Fibroblast of lung (primary cell): ENCODE measurements around the gene SLC13A2. TPM values are rescaled to one million over a fixed set of nuclear protein-coding genes. Genes with fewer than 3 reads are reported as not detected.

Source experiments
- DNase-seq, 2 donors: peaks; one replicate each; pipeline versions ENCODE4 v3.0.0 to v3.0.0-alpha.2; 2010; ENCODE audit warnings: low read depth in 2 of 2
- H2AFZ ChIP-seq: 2 replicates; pipeline ENCODE4 v1.5.1; 2012; ENCODE audit warnings: low read length, control low read depth, inconsistent platforms
- H3K27ac ChIP-seq: 2 replicates; pipeline ENCODE4 v1.5.1; 2011; ENCODE audit warnings: low read length, control low read depth; ENCODE audit not compliant: insufficient read depth
- H3K27me3 ChIP-seq: 2 replicates; pipeline ENCODE4 v1.5.1; 2011; ENCODE audit warnings: mild to moderate bottlenecking, low read length; ENCODE audit not compliant: control insufficient read depth, insufficient read depth
- H3K36me3 ChIP-seq: 2 replicates; pipeline ENCODE4 v1.5.1; 2011; ENCODE audit warnings: low read length; ENCODE audit not compliant: control insufficient read depth, insufficient read depth
- H3K4me1 ChIP-seq: 2 replicates; pipeline ENCODE4 v1.5.1; 2011; ENCODE audit warnings: low read length; ENCODE audit not compliant: control insufficient read depth, insufficient read depth; ENCODE audit errors: extremely low read depth
- H3K4me2 ChIP-seq: 2 replicates; pipeline ENCODE4 v1.5.1; 2011; ENCODE audit warnings: low read length, control low read depth; ENCODE audit not compliant: insufficient read depth; ENCODE audit errors: extremely low read depth
- H3K4me3 ChIP-seq, 4 experiments: fragments of 200-600 bp in 1 of 4; sonication (generic) in 1 of 4; replicated peaks in 1 of 4; 2 replicates each; pipeline ENCODE4 v1.5.1; 2011 to 2016; ENCODE audit warnings: low read length in 4 of 4, low read depth in 3 of 4, mild to moderate bottlenecking in 3 of 4, control low read depth in 2 of 4, inconsistent platforms in 1 of 4, mixed read lengths in 1 of 4; ENCODE audit not compliant: insufficient read depth in 1 of 4; ENCODE audit errors: control extremely low read depth in 1 of 4
- H3K79me2 ChIP-seq: 2 replicates; pipeline ENCODE4 v1.5.1; 2012; ENCODE audit warnings: mild to moderate bottlenecking, low read length, inconsistent platforms; ENCODE audit not compliant: control insufficient read depth, insufficient read depth
- H3K9ac ChIP-seq: 2 replicates; pipeline ENCODE4 v1.5.1; 2011; ENCODE audit warnings: mild to moderate bottlenecking, low read length, control low read depth; ENCODE audit not compliant: insufficient read depth
- H3K9me3 ChIP-seq: 2 replicates; pipeline ENCODE4 v1.5.1; 2012; ENCODE audit warnings: low read depth, low read length; ENCODE audit not compliant: control insufficient read depth, insufficient read depth
- H4K20me1 ChIP-seq: 2 replicates; pipeline ENCODE4 v1.5.1; 2011; ENCODE audit warnings: low read length; ENCODE audit not compliant: control insufficient read depth, insufficient read depth; ENCODE audit errors: extremely low read depth
- EZH2 ChIP-seq: IDR thresholded peaks from 2 replicates; pipeline ENCODE4 v1.5.1; 2012; ENCODE audit warnings: low read length, control low read depth, mild to moderate bottlenecking; ENCODE audit errors: missing control alignments
- polyA plus RNA-seq, 2 donors: library from polyadenylated mRNA; depleted of rRNA in 1 of 2; stranded (reverse) in 1 of 2; unstranded in 1 of 2; fragments of >200 nt; gene quantifications; 2 replicates each; pipeline ENCODE4 v1.2.1, GENCODE V29; 2011 to 2012; ENCODE audit warnings: missing spikeins in 1 of 2
- total RNA-seq: library from RNA; depleted of rRNA; stranded (reverse); fragments of >200 nt; gene quantifications from 2 replicates; pipeline ENCODE4 v1.2.1, GENCODE V29; 2014
- TF ChIP-seq, protein P1 (sequence below), 2 donors: IDR thresholded peaks in 1 of 2; conservative IDR thresholded peaks in 1 of 2; 1 replicate in 1 of 2; 2 replicates in 1 of 2; pipeline ENCODE4 v1.5.1; 2011 to 2012; ENCODE audit warnings: low read length in 2 of 2, control low read depth in 1 of 2, inconsistent platforms in 1 of 2, low read depth in 1 of 2, mild to moderate bottlenecking in 1 of 2

SLC13A2 gene
- total and polyA plus RNA-seq, 2 donors (not counting 1 experiment from before 2014, with no cell fraction given), result not detected

DNA sequence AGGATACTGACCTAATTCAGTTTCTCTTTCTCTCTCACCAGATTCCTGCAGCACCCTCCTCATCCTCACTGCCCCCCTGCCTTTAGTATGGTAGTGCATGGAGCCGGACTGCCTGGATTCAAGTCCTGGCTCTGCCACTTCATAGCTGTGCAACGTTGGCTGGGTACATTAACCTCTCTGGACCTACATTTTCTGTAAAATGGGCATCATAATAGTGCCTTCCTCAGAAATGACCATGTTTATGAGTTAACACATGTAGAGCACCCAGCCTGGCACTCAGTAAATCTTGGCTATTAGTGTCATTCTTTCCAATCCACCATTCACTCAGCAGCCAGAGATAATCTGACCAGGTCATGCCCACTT is 71.7 kb downstream of the SLC13A2 start:
- Histone ChIP-seq H3K4me3 (no peak overlapping the region), H3K27me3 (no peaks in the 10 kb centered on the region), H2AFZ (no peak overlapping the region), H3K4me2 (no peak overlapping the region), H3K9ac (no peak overlapping the region), H3K9me3 (no peaks in the 10 kb centered on the region), H3K36me3 (peaks cover 3% of the 10 kb centered on the region), H3K79me2 (no peaks in the 10 kb centered on the region), H3K27ac (no peak overlapping the region), H3K4me1 (no peaks in the 10 kb centered on the region), H4K20me1 (no peaks in the 10 kb centered on the region)
- no peak for DNase-seq
- no peak for TF ChIP-seq EZH2
- TF ChIP-seq, protein P1, sequence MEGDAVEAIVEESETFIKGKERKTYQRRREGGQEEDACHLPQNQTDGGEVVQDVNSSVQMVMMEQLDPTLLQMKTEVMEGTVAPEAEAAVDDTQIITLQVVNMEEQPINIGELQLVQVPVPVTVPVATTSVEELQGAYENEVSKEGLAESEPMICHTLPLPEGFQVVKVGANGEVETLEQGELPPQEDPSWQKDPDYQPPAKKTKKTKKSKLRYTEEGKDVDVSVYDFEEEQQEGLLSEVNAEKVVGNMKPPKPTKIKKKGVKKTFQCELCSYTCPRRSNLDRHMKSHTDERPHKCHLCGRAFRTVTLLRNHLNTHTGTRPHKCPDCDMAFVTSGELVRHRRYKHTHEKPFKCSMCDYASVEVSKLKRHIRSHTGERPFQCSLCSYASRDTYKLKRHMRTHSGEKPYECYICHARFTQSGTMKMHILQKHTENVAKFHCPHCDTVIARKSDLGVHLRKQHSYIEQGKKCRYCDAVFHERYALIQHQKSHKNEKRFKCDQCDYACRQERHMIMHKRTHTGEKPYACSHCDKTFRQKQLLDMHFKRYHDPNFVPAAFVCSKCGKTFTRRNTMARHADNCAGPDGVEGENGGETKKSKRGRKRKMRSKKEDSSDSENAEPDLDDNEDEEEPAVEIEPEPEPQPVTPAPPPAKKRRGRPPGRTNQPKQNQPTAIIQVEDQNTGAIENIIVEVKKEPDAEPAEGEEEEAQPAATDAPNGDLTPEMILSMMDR (conservative IDR thresholded peaks at IDR 0.05 in 1 of 2, IDR thresholded peaks at IDR 0.05 in 1 of 2; ENCODE audit: low read depth in 1 of 2, low read length in 2 of 2), result no peak

DNA sequence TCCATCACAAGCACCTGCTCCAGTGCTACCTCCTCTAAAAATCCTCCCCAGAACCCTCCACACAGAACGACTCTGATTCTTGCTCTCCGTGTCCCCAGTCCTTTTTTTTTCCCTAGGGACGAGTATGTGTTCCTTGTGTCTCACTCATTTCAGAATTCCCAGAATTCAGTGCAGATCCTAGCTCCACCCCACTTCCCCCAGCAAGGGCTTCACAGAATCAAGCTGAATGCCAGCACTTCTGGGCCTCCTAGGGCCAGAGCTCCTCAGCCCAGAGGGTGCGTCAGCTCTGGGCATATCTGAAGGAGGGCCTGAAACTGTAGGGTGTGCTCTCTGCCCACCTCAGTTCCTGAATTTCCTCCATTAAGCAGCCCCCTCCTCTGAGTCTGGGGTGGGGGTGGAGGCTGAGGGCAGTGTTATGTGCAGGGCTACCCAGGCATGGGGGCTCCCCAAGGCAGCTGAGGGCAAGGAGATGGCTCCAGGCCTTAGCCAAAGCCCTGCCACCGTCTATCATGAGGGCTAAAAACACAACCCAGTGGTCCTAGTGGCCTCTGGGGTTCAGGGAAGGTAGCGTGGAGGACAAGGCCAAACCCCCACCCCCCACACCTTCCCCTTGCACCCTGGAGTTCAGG is 72.5 kb downstream of the SLC13A2 start:
- no peaks in the 10 kb centered on the region for H3K9me3 ChIP-seq
- no peak overlapping the region for H3K4me2 ChIP-seq
- no peaks in the 10 kb centered on the region for H3K79me2 ChIP-seq
- no peak overlapping the region for H3K27ac ChIP-seq
- H2AFZ ChIP-seq, result no peak overlapping the region
- H3K4me1 ChIP-seq, result no peaks in the 10 kb centered on the region
- no peak for DNase-seq
- peaks cover 3% of the 10 kb centered on the region for H3K36me3 ChIP-seq
- H3K9ac ChIP-seq, result no peak overlapping the region
- no peaks in the 10 kb centered on the region for H4K20me1 ChIP-seq
- no peaks in the 10 kb centered on the region for H3K27me3 ChIP-seq
- H3K4me3 ChIP-seq, result no peak overlapping the region
- no peak for TF ChIP-seq EZH2
- TF ChIP-seq, protein P1 (conservative IDR thresholded peaks at IDR 0.05 in 1 of 2, IDR thresholded peaks at IDR 0.05 in 1 of 2; ENCODE audit: low read depth in 1 of 2, low read length in 2 of 2), result no peak

DNA sequence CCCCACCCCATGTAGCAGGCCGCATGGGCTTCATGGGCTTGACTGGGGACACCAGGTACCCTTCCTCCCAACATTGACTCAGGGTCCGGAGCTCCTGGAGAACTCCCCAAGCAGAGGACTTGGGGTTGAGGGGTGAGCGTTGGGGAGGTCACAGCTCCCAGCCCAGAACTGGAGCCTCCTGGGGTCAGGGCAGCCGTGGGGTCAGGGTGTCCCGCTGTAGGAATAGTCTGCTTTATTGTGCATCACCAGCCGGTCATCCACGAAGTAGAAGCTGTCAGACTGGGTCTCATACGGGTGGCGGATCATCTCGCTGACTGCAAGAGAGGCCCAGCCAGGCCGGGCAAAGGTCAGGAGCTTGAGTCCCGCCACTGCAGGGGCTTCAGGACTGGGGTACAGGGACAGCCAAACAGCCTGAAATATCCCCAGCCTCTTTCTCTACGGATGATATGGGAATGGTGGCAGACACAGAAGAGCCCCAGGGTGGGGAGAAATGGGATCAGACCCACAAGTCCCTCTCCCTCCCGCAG is 73.7 kb downstream of the SLC13A2 start:
- DNase-seq, result no peak
- no peak overlapping the region for H3K4me2 ChIP-seq
- TF ChIP-seq, protein P1 (conservative IDR thresholded peaks at IDR 0.05 in 1 of 2, IDR thresholded peaks at IDR 0.05 in 1 of 2; ENCODE audit: low read depth in 1 of 2, low read length in 2 of 2), result no peak

More for the DNA sequence above, 73.7 kb downstream of the SLC13A2 start:
- Histone ChIP-seq H3K4me1 (no peaks in the 10 kb centered on the region), H3K27ac (no peak overlapping the region), H3K9me3 (no peaks in the 10 kb centered on the region), H4K20me1 (no peaks in the 10 kb centered on the region), H3K9ac (no peak overlapping the region), H3K79me2 (no peaks in the 10 kb centered on the region), H3K27me3 (no peaks in the 10 kb centered on the region), H2AFZ (no peak overlapping the region), H3K4me3 (no peak overlapping the region), H3K36me3 (peaks cover 3% of the 10 kb centered on the region)

Other genes with a start within 250 kb of the SLC13A2 start
- gene TMEM97, start 154.4 kb upstream of the SLC13A2 start, total RNA-seq, result 16.9 and 43.6 TPM in 2 replicates
- gene TMEM97, start 154.4 kb upstream of the SLC13A2 start, polyA plus RNA-seq, result 34.4 and 52.5 TPM in 2 replicates
- 53.7 and 55.7 TPM in 2 replicates for gene IFT20, start 138.2 kb upstream of the SLC13A2 start, total RNA-seq
- 26.5 and 51.4 TPM in 2 replicates for gene IFT20, start 138.2 kb upstream of the SLC13A2 start, polyA plus RNA-seq
- gene TNFAIP1, start 137.9 kb upstream of the SLC13A2 start, total RNA-seq, result 19.8 and 23.0 TPM in 2 replicates
- 40.1 and 40.7 TPM in 2 replicates for gene TNFAIP1, start 137.9 kb upstream of the SLC13A2 start, polyA plus RNA-seq
- 71.9 and 79.3 TPM in 2 replicates for gene POLDIP2, start 116.1 kb upstream of the SLC13A2 start, total RNA-seq
- 89.2 and 111 TPM in 2 replicates for gene POLDIP2, start 116.1 kb upstream of the SLC13A2 start, polyA plus RNA-seq
- gene SEBOX, start 108.4 kb upstream of the SLC13A2 start, total RNA-seq, result not detected in 2 replicates
- gene SEBOX, start 108.4 kb upstream of the SLC13A2 start, polyA plus RNA-seq, result not detected in 2 replicates
- gene VTN, start 103.3 kb upstream of the SLC13A2 start, total RNA-seq, result 0.17 and 0.51 TPM in 2 replicates
- 0.46 and 3.5 TPM in 2 replicates for gene VTN, start 103.3 kb upstream of the SLC13A2 start, polyA plus RNA-seq
- 3.1 TPM in 2 replicates for gene SARM1, start 102.0 kb upstream of the SLC13A2 start, total RNA-seq
- gene SARM1, start 102.0 kb upstream of the SLC13A2 start, polyA plus RNA-seq, result 8.1 and 10.8 TPM in 2 replicates
- gene SLC46A1, start 67.4 kb upstream of the SLC13A2 start, total RNA-seq, result 3.6 and 5.1 TPM in 2 replicates
- 2.9 and 4.6 TPM in 2 replicates for gene SLC46A1, start 67.4 kb upstream of the SLC13A2 start, polyA plus RNA-seq
- not detected in 2 replicates for gene FOXN1, start 32.7 kb downstream of the SLC13A2 start, total RNA-seq
- not detected in 2 replicates for gene FOXN1, start 32.7 kb downstream of the SLC13A2 start, polyA plus RNA-seq
- 16.9 and 19.2 TPM in 2 replicates for gene UNC119, start 79.0 kb downstream of the SLC13A2 start, total RNA-seq
- gene UNC119, start 79.0 kb downstream of the SLC13A2 start, polyA plus RNA-seq, result 24.6 and 26.4 TPM in 2 replicates
- gene PIGS, start 97.9 kb downstream of the SLC13A2 start, total RNA-seq, result 32.6 and 53.7 TPM in 2 replicates
- 59.9 and 68.4 TPM in 2 replicates for gene PIGS, start 97.9 kb downstream of the SLC13A2 start, polyA plus RNA-seq
- gene ALDOC, start 103.3 kb downstream of the SLC13A2 start, total RNA-seq, result 59.3 and 91.3 TPM in 2 replicates
- 47.3 and 111 TPM in 2 replicates for gene ALDOC, start 103.3 kb downstream of the SLC13A2 start, polyA plus RNA-seq
- gene SPAG5, start 125.4 kb downstream of the SLC13A2 start, total RNA-seq, result 1.5 and 13.7 TPM in 2 replicates
- 12.0 and 48.8 TPM in 2 replicates for gene SPAG5, start 125.4 kb downstream of the SLC13A2 start, polyA plus RNA-seq
- 3.8 and 4.1 TPM in 2 replicates for gene RSKR, start 140.5 kb downstream of the SLC13A2 start, total RNA-seq
- 1.8 and 2.5 TPM in 2 replicates for gene RSKR, start 140.5 kb downstream of the SLC13A2 start, polyA plus RNA-seq
- 107 and 160 TPM in 2 replicates for gene BLTP2, start 171.5 kb downstream of the SLC13A2 start, total RNA-seq
- 74.9 and 96.3 TPM in 2 replicates for gene BLTP2, start 171.5 kb downstream of the SLC13A2 start, polyA plus RNA-seq
- 56.5 and 58.5 TPM in 2 replicates for gene SDF2, start 188.3 kb downstream of the SLC13A2 start, total RNA-seq
- 65.2 and 75.2 TPM in 2 replicates for gene SDF2, start 188.3 kb downstream of the SLC13A2 start, polyA plus RNA-seq
- 36.7 and 61.6 TPM in 2 replicates for gene SUPT6H, start 188.6 kb downstream of the SLC13A2 start, total RNA-seq
- 34.7 and 39.1 TPM in 2 replicates for gene SUPT6H, start 188.6 kb downstream of the SLC13A2 start, polyA plus RNA-seq
- 2.3 and 2.6 TPM in 2 replicates for gene PROCA1, start 238.2 kb downstream of the SLC13A2 start, total RNA-seq
- gene PROCA1, start 238.2 kb downstream of the SLC13A2 start, polyA plus RNA-seq, result 0.85 and 0.93 TPM in 2 replicates
- gene RAB34, start 244.2 kb downstream of the SLC13A2 start, total RNA-seq, result 159 and 174 TPM in 2 replicates
- 287 and 338 TPM in 2 replicates for gene RAB34, start 244.2 kb downstream of the SLC13A2 start, polyA plus RNA-seq
- gene RPL23A, start 246.3 kb downstream of the SLC13A2 start, total RNA-seq, result 519 and 881 TPM in 2 replicates
- gene RPL23A, start 246.3 kb downstream of the SLC13A2 start, polyA plus RNA-seq, result 1,041 and 1,196 TPM in 2 replicates